D721Med (cell line): ENCODE results near the gene TRIM34.

Source experiments
- DNase-seq: peaks from one replicate; pipeline ENCODE4 v3.0.0; 2011; ENCODE audit warnings: low spot score; ENCODE audit not compliant: insufficient read length
- FAIRE-seq: peaks from 2 replicates; lab custom pipeline; 2011; peaks lifted over from hg19 to GRCh38; lab: Jason Lieb, UNC
- TF ChIP-seq, protein P1 (sequence below): IDR thresholded peaks from 2 replicates; pipeline ENCODE4 v1.5.1; 2012; ENCODE audit warnings: mild to moderate bottlenecking, control low read depth; ENCODE audit not compliant: insufficient read depth; ENCODE audit errors: missing control alignments

TRIM34 gene

DNA sequence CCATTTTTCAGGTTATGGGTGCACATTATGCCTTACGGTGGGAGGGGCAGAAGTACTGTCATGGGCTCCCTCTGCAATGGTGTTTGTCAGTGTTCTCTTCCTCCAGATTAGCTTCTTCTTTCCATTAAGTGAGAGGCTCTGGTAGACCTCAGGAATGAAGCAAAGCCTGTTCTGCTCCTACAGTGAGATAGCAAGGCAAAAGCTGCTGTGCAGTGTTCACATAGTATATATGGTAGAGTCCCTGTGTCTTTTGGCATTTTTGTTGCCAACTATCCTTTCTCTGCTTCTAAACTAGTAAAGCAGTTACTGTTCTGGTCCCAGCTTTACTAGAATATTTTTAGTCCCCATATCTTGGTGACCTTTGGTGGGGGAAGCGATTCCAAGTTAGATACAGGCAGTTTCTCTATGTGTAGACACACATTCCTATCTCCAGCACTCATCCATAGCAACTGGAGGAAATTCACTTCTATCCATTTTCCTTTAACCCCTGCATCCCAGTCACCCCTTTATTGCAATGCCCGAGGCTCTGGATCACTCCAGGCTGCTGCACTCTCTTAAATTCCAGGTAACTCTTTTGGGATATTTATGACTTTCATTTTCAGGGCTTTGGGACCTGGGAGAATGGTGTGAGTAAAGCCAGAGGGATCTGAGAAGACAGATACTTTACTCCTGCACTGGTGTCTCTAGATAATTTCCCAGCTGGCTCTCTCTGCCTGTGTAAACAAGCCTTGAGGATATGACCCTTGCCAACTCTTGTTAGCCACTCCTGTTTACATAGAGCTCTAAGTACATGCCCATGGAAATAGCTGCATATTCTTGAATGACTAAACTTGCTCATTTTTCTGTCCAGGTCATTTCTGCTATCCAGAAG is 3.9 kb upstream of the TRIM34 start:
- DNase-seq (no peak), FAIRE-seq (no peak)
- TF ChIP-seq, protein P1, sequence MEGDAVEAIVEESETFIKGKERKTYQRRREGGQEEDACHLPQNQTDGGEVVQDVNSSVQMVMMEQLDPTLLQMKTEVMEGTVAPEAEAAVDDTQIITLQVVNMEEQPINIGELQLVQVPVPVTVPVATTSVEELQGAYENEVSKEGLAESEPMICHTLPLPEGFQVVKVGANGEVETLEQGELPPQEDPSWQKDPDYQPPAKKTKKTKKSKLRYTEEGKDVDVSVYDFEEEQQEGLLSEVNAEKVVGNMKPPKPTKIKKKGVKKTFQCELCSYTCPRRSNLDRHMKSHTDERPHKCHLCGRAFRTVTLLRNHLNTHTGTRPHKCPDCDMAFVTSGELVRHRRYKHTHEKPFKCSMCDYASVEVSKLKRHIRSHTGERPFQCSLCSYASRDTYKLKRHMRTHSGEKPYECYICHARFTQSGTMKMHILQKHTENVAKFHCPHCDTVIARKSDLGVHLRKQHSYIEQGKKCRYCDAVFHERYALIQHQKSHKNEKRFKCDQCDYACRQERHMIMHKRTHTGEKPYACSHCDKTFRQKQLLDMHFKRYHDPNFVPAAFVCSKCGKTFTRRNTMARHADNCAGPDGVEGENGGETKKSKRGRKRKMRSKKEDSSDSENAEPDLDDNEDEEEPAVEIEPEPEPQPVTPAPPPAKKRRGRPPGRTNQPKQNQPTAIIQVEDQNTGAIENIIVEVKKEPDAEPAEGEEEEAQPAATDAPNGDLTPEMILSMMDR: no peak

DNA sequence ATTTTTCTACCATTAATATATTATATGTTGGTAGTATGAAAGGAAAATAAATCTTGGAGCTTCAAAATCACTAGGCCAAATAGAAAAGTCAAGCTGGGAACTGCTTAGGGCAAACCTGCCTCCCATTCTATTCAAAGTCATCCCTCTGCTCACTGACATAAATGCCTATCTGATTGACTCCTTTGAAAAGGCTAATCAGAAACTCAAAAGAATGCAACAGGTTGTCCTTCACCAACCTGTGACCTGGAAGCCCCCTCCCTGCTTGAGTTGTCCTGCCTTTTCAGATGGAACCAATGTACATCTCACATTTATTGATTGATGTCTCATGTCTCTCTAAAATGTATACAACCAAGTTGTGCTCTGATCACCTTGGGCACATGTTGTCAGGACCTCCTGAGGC is 3.2 kb upstream of the TRIM34 start:
- no peak for FAIRE-seq
- TF ChIP-seq, protein P1: no peak
- no peak for DNase-seq

DNA sequence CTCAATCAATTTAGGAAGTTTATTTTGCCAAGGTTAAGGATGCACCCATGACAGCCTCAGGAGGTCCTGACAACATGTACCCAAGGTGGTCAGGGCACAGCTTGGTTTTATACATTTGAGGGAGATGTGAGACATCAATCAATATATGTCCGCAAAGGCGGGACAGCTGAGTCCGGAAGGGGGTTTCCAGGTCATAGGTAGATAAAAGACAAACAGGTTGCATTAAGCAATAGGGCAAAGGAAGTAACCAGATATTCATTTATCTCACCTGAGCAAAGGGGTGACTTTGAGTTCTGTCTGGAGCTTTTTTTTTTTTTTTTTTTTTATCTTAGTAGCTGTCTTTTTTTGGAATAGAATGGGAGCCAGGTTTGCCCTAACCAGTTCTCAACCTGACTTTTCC is 2.0 kb upstream of the TRIM34 start:
- TF ChIP-seq, protein P1: no peak
- DNase-seq (no peak), FAIRE-seq (no peak)

DNA sequence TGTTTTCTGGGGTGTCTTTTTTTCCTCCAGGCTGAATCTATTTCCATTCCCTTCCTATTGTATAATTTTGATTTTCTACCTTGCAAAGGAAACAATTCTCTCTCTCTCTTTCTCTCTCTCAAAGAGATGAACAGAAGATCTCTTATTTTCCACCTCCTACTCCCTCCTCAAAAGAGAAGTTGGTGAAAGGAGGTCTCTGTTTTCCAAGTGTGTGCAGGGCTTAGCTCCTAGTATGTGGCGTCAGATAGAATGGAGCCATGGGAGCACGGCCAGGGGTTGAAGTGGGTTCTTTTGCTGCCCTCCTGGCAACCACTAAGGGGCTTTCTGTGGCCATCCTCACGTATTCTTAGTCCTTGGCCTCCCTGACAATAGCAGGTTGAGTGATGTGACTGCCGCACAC is 480 bp downstream of the TRIM34 start:
- TF ChIP-seq, protein P1: no peak
- DNase-seq (no peak), FAIRE-seq (no peak)

DNA sequence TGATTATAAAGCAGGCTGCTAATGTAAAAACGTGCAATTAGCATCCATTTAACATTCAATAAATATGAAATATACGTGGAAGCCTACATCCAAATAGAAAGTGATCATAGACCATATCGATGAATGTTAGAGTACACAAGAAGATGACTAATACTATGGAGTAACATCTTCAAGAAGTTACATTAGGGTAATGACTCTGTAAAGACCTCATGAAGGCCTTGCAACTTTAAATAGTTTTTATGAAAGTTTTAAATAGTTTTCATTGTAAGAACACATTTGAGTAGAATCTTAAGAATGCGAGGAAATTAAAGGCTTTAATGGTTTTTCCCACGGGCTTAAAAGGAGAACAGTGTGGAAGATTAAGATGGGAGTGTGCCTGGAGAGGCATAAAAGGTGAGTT is 1.4 kb downstream of the TRIM34 start:
- DNase-seq (no peak), FAIRE-seq (no peak)
- TF ChIP-seq, protein P1: no peak

DNA sequence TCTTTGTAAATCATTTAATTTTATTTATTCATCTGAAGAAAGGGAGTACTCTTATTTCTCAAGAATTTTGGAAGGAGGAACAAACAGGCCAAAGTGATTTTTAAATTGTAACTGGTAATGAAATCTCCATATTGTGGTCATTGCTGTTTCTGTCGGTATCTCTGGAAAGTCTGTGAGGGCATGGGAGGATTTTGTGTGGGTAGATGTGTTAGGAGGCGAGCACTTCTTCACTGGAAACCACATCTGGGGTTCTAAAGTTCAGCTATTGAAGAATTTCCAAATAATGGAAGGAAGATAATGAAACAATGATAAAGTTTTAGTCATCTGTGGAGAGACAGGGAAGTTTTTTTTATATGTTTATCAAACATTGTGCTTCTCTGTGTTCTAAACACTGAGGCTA is 6.6 kb downstream of the TRIM34 start:
- DNase-seq (no peak), FAIRE-seq (no peak)
- TF ChIP-seq, protein P1: no peak

DNA sequence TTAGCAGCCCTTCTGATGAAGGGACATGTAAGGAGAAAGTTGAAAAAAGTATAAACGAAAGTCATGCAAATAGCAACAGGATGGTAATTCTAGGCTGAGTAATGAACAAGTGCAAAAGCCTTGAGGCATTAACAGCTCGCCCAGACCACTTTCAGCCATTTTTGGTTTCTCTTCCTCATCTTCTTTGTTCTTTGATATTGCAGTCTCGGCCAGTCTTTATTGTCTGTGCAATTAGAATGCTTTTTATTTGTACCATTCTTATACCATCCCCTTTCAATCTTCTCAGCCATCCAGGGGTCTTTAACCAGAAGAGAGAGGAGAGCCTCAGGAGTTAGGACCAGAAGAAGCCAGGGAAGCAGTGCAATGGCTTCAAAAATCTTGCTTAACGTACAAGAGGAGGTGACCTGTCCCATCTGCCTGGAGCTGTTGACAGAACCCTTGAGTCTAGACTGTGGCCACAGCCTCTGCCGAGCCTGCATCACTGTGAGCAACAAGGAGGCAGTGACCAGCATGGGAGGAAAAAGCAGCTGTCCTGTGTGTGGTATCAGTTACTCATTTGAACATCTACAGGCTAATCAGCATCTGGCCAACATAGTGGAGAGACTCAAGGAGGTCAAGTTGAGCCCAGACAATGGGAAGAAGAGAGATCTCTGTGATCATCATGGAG is 7.3 kb downstream of the TRIM34 start:
- DNase-seq: no peak
- FAIRE-seq: no peak
- TF ChIP-seq, protein P1: no peak
